ENCODE data around the gene CCDC85B. TPM values are rescaled to one million over a fixed set of nuclear protein-coding genes. Genes with fewer than 3 reads are reported as not detected.

Gene CCDC85B
- total and polyA plus RNA-seq, 2 of the 13 experiments (the other 11 are each of a cell fraction or from before 2014, with no cell fraction given): 8.2 to 19.5 TPM

- TF ChIP-seq HNRNPLL (IDR thresholded peaks at IDR 0.05; ENCODE audit: low read depth, low read length, poor library complexity, severe bottlenecking) (peak; percentile 56), TAF15 (IDR thresholded peaks at IDR 0.05; ENCODE audit: low read depth, low read length, poor library complexity, severe bottlenecking) (peak; percentile 76), GABPB1 (CRISPR knock-in tag; IDR thresholded peaks at IDR 0.05) (peak; percentile 81), ZNF337 (CRISPR knock-in tag; IDR thresholded peaks at IDR 0.05; ENCODE audit: borderline replicate concordance, low read depth) (no peak), PRDM10 (CRISPR knock-in tag; IDR thresholded peaks at IDR 0.05; ENCODE audit: low read depth) (peak; percentile 98), ELF3 (CRISPR knock-in tag; IDR thresholded peaks at IDR 0.05) (no peak; the same call in 1 of the 2 replicates), ZNF17 (CRISPR knock-in tag; IDR thresholded peaks at IDR 0.05) (no peak), MED13 (CRISPR knock-in tag; IDR thresholded peaks at IDR 0.05) (peak; percentile 57; the same call in 1 of the 2 replicates), JDP2 (CRISPR knock-in tag; IDR thresholded peaks at IDR 0.05; ENCODE audit: borderline replicate concordance) (no peak), ZNF513 (CRISPR knock-in tag; conservative IDR thresholded peaks at IDR 0.05) (no peak), ZNF75D (CRISPR knock-in tag; IDR thresholded peaks at IDR 0.05; ENCODE audit: borderline replicate concordance) (no peak), NFIB (CRISPR knock-in tag; IDR thresholded peaks at IDR 0.05; ENCODE audit: borderline replicate concordance) (no peak), ZNF616 (CRISPR knock-in tag; IDR thresholded peaks at IDR 0.05; ENCODE audit: low read depth) (no peak), SMAD9 (CRISPR knock-in tag; IDR thresholded peaks at IDR 0.05) (no peak; the same call in 1 of the 2 replicates), ZNF343 (CRISPR knock-in tag; IDR thresholded peaks at IDR 0.05) (no peak), HNF1B (CRISPR knock-in tag; IDR thresholded peaks at IDR 0.05) (peak; percentile 78), KLF16 (CRISPR knock-in tag; IDR thresholded peaks at IDR 0.05) (peak in 1 of 2 experiments; percentile 62; a peak in 1 of 4 replicates), NR1H2 (CRISPR knock-in tag; IDR thresholded peaks at IDR 0.05; ENCODE audit: borderline replicate concordance, low read depth) (no peak), SKIL (CRISPR knock-in tag; IDR thresholded peaks at IDR 0.05; ENCODE audit: borderline replicate concordance) (peak; percentile 56; the same call in 1 of the 2 replicates)
Observed at GRCh38 chr11:65900125-65900898, 9.8 kb downstream of the CCDC85B start, which contains the start of gene FOSL1 (continued).

Measured in HepG2 (cell line).